Muscle layer of colon (tissue), 2 donors: ENCODE data around the gene PRKCG.
"Not testable (repeated sequence)": the region's sequence is repeated elsewhere in the genome, so short reads cannot be mapped to it uniquely, and the experiment has no call there.

Experiments used
- H3K27ac ChIP-seq: one replicate; pipeline ENCODE4 v1.7.0; 2013; ENCODE audit warnings: low read depth, mild to moderate bottlenecking, low read length, moderate library complexity
- H3K27me3 ChIP-seq, 2 donors: one replicate each; pipeline ENCODE4 v1.7.0; 2013; ENCODE audit warnings: low read length in 2 of 2, mild to moderate bottlenecking in 2 of 2; ENCODE audit not compliant: insufficient read depth in 2 of 2, control insufficient read depth in 1 of 2
- H3K36me3 ChIP-seq: one replicate; pipeline ENCODE4 v1.7.0; 2013; ENCODE audit warnings: mild to moderate bottlenecking, low read length; ENCODE audit not compliant: insufficient read depth
- H3K4me1 ChIP-seq: one replicate; pipeline ENCODE4 v1.7.0; 2013; ENCODE audit warnings: mild to moderate bottlenecking, low read length; ENCODE audit not compliant: insufficient read depth
- H3K4me3 ChIP-seq, 2 donors: one replicate each; pipeline ENCODE4 v1.7.0; 2013; ENCODE audit warnings: low read length in 2 of 2, low read depth in 1 of 2, mild to moderate bottlenecking in 1 of 2, moderate library complexity in 1 of 2
- H3K9ac ChIP-seq: one replicate; pipeline ENCODE4 v1.7.0; 2013; ENCODE audit warnings: low read length
- H3K9me3 ChIP-seq: one replicate; pipeline ENCODE4 v1.7.0; 2013; ENCODE audit warnings: mild to moderate bottlenecking, low read length
- donor health status: abdominal sarcoma.
- donor health status: Adenocarcinoma of cecum.

The PRKCG gene

GRCh38 chr19:53865918-53866864 lies 15.8 kb upstream of the PRKCG start:
- Histone ChIP-seq H3K36me3 (peaks cover 7% of the 10 kb centered on the region), H3K9ac (peak overlapping the region; percentile 94), H3K4me1 (peaks cover 16% of the 10 kb centered on the region), H3K4me3 (peak overlapping the region; percentile 8 to 86), H3K27me3 (no peaks in the 10 kb centered on the region), H3K9me3 (no peaks in the 10 kb centered on the region), H3K27ac (peak overlapping the region; percentile 87)

- H3K36me3 ChIP-seq: peaks cover 11% of the 10 kb centered on the region
- H3K9ac ChIP-seq: peak overlapping the region; percentile 94
- H3K27me3 ChIP-seq: no peaks in the 10 kb centered on the region
- H3K4me3 ChIP-seq: peak overlapping the region; percentile 8 to 86
- peak overlapping the region; percentile 87 for H3K27ac ChIP-seq
- H3K4me1 ChIP-seq: peaks cover 20% of the 10 kb centered on the region
- H3K9me3 ChIP-seq: no peaks in the 10 kb centered on the region
These were observed 15.2 kb upstream of the PRKCG start for GRCh38 chr19:53866865-53867224.

- H3K36me3 ChIP-seq: peaks cover 11% of the 10 kb centered on the region
- H3K9ac ChIP-seq: peak within 1 kb of the TSS; percentile 100
- no peaks in the 10 kb centered on the region for H3K9me3 ChIP-seq
- H3K4me3 ChIP-seq: peak within 1 kb of the TSS; percentile 76 to 100
- peaks cover 24% of the 10 kb centered on the region for H3K4me1 ChIP-seq
- no peaks in the 10 kb centered on the region for H3K27me3 ChIP-seq
- H3K27ac ChIP-seq: peak within 1 kb of the TSS; percentile 98
These were observed 14.5 kb upstream of the PRKCG start, which contains the start of gene MYADM for GRCh38 chr19:53867225-53868090. Gene MYADM, plus strand, starts transcription at chr19:53867883. Its CDS starts 5,647 bp downstream, at chr19:53873530.

DNA sequence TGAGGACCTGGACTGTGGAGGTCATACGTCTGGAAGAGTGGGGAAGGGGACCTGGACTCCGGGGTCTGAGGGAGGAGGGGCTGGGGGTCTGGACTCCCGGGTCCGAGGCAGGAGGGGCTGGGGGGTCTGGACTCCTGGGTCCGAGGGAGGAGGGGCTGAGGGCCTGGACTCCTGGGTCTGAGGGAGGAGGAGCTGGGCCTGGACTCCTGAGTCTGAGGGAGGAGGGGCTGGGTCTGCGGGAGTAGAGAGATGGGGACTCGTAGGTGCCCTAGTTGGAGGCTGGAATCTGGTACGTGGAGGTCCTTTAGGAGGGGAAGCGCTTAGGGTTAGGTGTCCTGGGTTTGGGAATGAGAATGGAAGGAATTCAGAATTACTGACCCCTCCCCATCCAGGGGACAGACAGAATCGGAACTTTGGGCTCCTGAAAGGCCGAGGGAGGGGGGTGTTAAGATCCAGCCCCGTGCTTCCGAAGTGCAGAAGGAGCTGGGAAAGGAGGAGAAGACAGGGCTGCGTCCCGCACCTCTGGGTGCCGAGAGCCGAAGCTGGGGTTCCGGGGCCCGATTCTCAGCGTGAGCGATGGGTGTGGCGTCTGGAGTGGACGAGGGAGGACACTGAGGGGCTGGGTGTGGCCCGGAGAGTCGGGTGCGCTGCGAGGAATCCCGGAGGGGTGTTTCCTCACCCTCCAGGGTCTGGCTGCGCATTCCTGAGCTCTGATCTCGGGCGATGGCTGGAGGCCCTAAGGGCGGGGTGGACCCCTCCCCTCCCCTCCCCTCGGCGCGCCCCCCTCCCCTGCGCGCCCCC lies 13.7 kb upstream of the PRKCG start:
- Histone ChIP-seq H3K27ac (peak overlapping the region; percentile 98), H3K36me3 (peaks cover 19% of the 10 kb centered on the region), H3K4me3 (peak overlapping the region; percentile 76 to 100), H3K9me3 (no peaks in the 10 kb centered on the region), H3K27me3 (no peaks in the 10 kb centered on the region), H3K9ac (peak overlapping the region; percentile 100), H3K4me1 (peaks cover 30% of the 10 kb centered on the region)

DNA sequence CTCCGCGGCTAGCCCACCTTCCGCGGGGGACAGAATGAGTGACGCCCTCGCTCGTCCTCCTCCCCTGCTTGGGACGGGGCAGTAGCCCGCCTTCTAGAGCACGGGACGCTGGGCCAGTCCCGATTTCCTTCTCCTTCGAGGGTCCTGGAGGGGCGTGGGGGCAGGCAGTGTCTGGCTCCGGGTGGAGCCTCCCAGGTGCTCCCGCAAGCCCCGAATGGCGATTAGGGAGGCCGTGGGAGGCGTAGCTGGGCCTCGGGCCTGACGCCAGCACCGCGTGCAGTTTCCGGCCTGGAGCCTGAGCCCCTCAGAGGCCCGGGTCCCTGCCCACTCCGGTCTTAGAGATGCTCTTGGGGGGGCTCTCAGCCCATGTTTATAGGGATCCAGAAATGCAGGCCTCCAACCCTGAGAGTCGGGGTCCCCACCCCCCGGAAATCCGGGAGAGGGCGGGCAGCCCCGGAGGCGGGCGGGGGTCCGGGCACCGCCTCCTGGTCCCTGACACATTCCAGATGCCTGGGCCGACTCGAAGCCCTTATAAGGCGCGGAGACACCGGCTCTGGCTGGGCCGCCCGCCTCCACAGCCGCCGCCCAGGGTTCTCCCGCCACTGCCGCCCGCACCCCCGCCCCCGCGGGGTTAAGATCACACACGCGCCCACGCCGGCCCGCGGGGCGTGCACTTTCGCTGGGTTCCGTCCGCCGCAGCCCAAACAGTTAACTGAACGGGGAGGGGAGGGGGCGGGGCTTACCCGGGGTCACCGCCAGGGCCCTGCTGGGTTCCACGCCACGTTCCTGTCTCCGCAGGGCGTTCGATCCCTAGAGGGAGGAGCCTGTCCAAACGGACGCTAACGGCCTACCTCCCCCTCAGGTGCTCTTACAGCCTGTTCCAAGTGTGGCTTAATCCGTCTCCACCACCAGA lies 12.8 kb upstream of the PRKCG start:
- Histone ChIP-seq H3K9me3 (no peaks in the 10 kb centered on the region), H3K4me3 (peak overlapping the region; percentile 76 to 100), H3K27me3 (no peaks in the 10 kb centered on the region), H3K27ac (peak overlapping the region; percentile 98), H3K4me1 (peaks cover 39% of the 10 kb centered on the region), H3K36me3 (peaks cover 28% of the 10 kb centered on the region), H3K9ac (peak overlapping the region; percentile 100)

- not testable (repeated sequence) for H3K9me3 ChIP-seq, H3K9ac ChIP-seq, H3K27me3 ChIP-seq
- peak overlapping the region; percentile 63 to 100 for H3K4me3 ChIP-seq
- H3K4me1 ChIP-seq: peaks cover 47% of the 10 kb centered on the region
- H3K27ac ChIP-seq: peak overlapping the region; percentile 98
- H3K36me3 ChIP-seq: peaks cover 36% of the 10 kb centered on the region
These were observed 12.1 kb upstream of the PRKCG start for GRCh38 chr19:53869805-53870484.

DNA sequence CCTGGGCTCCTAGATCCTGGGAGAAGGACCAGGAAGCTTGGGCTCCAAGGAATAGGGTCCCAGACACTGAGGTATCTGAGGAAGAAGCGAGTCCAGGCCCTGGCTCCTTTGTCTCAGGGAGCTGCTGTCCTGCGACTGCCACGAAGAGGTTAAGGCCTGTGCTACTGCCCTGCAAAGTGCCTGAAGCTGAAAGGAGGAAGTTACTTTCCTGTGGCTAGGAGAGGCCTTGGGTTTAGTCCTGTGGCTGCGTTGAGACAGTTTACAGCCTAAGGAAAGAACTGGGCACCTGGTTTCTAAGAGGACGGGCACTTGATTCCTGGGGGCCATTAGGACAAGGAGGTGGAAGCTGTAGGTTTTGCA lies 11.5 kb upstream of the PRKCG start:
- no peak overlapping the region for H3K9ac ChIP-seq
- peaks cover 48% of the 10 kb centered on the region for H3K4me1 ChIP-seq
- peak overlapping the region; percentile 35 for H3K27ac ChIP-seq
- no peaks in the 10 kb centered on the region for H3K27me3 ChIP-seq
- H3K4me3 ChIP-seq: peak overlapping the region in 1 of 2 donors; percentile 37
- H3K36me3 ChIP-seq: peaks cover 37% of the 10 kb centered on the region
- H3K9me3 ChIP-seq: no peaks in the 10 kb centered on the region

GRCh38 chr19:53871454-53871853 lies 10.5 kb upstream of the PRKCG start:
- Histone ChIP-seq H3K4me1 (peaks cover 47% of the 10 kb centered on the region), H3K36me3 (peaks cover 39% of the 10 kb centered on the region), H3K9me3 (no peaks in the 10 kb centered on the region), H3K9ac (no peak overlapping the region), H3K4me3 (peak overlapping the region in 1 of 2 donors; percentile 37), H3K27ac (peak overlapping the region; percentile 35), H3K27me3 (no peaks in the 10 kb centered on the region)

DNA sequence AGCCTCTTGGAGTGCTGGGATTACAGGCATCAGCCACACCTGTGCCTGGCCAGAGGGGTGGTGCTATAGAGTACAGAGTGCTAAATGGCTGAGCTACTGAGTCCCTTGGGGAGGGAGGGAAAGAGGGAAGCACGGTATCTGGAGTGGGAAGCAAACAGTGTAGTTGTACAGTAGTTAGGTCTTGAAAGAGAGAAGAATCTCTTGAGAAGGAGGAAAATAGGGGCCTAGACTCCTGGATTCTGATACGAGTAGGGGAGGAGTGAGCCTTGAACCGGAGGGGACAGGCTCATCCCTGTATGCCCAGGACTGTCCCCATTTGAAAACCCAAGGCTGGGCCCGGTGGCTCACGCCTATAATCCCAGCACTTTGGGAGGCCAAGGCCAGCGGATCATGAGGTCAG lies 9.2 kb upstream of the PRKCG start:
- Histone ChIP-seq H3K36me3 (peaks cover 45% of the 10 kb centered on the region), H3K4me3 (no peak overlapping the region), H3K4me1 (peaks cover 55% of the 10 kb centered on the region), H3K9me3 (no peaks in the 10 kb centered on the region), H3K27ac (no peak overlapping the region), H3K27me3 (no peaks in the 10 kb centered on the region), H3K9ac (no peak overlapping the region)
